Dedifferentiated amniotic fluid mesenchymal stem cell (primary cell): ENCODE results near the gene PTGFRN.
"Not testable (repeated sequence)": the region's sequence is repeated elsewhere in the genome, so short reads cannot be mapped to it uniquely, and the experiment has no call there.

Experiments
- DNase-seq: peaks from one replicate; pipeline ENCODE4 v3.0.0-alpha.2; 2016; ENCODE audit errors: extremely low spot score

The PTGFRN gene

DNA sequence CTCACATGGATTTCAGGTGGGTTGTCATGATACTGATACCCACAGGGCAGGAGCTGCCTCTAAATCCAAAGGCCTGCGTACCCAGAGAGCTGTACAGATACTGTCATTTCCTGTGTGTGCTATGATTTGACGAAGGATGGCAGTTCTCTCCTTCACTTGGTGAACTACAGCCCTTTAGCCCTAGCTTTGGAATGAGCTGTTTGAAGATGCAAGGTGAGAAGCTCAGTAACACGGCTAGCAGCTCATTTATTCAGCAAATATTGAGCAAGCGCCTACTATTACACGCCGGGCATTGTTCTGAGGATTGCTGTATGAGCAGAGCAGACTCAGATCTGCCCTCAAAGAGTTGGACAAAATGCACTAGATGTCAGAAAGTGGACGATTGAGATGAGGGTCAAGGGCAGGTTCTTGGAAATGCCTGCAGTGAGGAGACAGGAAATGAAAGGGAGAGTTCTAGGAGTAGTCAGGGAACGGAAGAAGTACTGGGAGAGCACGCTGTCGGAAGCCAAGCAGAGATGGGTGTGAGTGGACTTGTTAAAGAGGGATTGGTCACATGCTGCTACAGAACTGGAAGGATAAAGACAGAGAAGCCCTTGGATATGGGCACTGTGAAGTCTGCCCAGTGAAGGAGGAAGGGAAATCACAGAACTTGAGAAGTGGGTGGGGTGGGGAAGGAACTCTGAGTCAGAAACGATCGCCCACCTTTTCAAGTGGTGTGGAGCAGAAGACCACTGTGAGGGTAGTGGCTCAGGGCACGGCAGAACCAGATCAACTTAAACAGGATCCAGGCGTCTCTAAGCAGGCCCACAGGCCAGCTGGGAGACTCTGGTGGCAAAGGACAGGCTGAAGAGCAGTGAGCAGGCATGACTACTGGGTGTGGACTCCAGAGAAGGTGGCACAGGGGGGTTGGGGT, 7.1 kb downstream of the PTGFRN start:
- no peak for DNase-seq

DNA sequence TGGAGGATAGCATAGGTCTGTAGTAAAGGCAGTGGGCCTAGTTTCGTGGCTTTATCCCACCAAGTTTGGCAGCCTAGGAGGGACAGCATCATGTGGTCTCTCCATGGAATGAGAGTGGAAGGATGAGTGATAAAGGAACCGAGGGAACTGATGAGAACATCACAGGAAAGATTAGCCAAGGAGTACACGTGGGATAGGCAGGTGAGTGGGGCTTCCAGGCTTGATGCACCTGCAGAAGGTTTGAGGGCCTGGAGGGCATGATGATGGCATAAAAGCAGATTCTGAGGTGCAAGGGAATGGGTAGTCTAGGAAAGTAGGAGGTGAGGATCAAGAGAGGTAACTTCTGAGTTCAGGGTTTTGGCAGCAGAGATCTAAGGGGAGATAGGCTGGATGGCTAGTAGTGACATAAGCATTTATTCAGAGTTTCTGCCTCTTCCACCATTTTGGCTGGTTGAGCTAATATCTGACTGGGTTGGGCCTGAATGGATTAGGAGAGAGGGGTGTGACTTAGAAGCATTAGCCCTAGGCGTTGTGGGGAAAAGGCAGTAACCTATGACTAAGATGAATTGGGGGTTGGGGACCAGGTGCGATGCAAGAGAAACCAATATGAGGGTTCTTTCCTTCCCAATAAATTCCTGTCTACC, 9.1 kb downstream of the PTGFRN start:
- no peak for DNase-seq

- no peak for DNase-seq
Observed at GRCh38 chr1:116919802-116920201, 10.1 kb downstream of the PTGFRN start.

GRCh38 chr1:116920211-116920610, 10.5 kb downstream of the PTGFRN start:
- no peak for DNase-seq

DNA sequence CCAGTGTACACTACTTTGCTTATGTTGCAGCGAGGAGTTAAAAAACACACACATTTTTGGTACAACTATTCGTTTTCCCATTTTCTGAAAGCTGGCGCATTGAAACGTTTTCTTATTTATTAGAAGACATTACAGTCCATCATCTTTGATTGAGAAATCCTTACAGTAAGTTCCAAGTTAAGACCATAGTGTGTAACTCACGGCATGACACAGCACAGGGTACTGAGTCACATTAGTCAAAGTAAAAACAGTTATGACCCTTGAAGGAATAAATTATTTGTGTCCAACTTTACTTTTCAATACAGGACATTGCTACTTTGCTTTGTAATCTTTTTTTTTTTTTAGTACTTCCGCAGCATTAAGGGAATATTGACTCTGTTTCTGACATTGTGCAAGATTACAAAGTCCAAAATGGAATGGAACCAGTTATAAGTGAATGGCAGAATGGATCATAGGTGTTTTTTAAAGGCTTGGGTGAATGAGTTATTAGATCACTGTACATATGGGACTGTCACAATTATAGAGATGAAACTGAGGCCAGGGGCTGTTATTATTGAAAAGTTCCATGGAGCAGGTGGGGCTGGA, 11.7 kb downstream of the PTGFRN start:
- DNase-seq, result no peak

- DNase-seq, result no peak
Observed at GRCh38 chr1:116921937-116922336, 12.2 kb downstream of the PTGFRN start.

DNA sequence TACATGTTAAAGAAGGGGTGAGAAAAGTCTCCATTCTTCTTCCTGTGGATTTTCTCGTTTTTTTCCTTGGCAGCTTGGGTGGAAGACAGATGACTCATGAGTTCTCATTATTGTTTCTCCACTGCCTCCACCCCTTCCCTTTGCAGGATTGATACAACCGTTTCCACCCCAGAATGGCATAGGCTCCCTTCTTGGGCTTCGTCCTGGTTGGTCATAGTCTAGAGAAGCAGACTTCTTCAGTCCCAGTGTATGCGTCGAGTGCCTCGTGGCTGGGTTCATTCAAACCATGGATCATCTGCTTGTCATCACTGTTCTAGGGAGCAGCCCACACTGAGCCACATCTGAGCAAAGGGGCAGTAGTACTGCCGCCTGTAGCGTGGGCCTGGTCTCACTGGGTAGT, 13.7 kb downstream of the PTGFRN start:
- no peak for DNase-seq

- no peak for DNase-seq
Observed at GRCh38 chr1:116927049-116927798, 17.5 kb downstream of the PTGFRN start.

DNA sequence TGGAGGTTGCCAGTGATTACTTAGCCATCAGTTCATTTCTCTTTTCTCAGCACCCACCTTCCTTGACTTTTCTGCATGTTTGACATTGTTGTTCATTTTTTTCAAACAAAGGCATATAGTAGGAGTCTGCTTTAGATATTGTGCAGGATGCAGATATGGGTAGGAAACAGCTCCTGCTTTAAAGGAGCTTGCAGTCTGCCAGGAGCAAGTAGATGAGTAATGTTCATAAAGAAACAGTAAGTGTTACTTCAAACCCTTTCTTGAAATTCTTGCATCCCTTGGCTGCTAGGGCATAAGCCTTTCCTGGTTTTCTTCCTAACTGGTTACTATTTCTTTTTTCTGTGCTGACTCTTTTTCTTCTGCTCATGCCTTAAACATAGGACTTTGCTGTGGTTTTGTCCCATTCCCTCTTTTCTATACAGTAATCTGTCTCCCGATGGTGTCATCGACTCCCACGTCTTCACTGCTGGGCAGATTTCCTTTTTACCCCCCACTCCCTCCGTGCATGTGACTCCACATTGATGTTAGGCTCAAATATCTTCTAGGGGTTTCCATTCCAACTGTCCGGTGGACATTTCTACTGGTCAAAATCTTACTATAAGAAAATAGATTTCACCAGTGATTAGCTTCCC, 20.4 kb downstream of the PTGFRN start:
- DNase-seq, result no peak

DNA sequence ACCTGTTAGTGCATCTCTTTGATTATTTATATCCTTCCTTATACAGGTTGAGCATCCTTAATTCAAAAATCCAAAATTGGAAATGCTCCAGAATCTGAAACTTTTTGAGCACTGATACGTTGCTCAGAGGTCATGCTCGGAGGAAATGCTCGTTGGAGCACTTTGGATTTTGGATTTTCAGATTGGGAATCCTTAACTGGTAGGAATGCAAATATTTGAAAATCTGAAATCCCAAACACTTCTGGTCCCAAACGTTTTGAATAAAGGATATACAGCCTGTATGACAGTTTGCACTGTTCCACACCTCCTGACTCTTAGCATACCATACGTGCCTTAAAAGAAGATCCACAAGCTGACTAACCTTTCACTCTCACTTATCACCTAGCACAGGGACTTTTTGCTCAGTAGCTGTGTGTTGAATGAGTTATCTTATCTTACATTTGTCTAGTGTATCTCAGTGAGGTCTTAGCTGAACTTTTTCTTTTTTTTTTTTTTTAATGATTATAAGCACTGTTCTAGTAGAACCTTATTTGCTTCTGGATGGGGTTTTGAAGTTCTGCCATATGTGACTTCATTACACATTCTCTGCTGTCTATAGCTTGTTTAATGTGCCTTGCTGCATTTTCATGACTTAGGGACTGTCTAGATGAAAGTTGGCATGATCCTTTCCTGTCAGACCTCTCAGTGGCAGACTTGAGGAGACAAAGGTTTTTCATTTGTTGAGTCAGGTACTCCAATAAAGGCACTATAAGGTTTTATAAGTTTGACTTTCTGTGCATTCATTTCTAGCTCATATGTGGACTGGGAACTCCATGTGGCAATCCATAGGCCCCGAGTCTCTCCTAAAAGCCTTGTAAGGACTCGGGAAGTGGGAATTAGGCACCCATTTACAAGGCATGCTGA, 21.6 kb downstream of the PTGFRN start:
- no peak for DNase-seq

DNA sequence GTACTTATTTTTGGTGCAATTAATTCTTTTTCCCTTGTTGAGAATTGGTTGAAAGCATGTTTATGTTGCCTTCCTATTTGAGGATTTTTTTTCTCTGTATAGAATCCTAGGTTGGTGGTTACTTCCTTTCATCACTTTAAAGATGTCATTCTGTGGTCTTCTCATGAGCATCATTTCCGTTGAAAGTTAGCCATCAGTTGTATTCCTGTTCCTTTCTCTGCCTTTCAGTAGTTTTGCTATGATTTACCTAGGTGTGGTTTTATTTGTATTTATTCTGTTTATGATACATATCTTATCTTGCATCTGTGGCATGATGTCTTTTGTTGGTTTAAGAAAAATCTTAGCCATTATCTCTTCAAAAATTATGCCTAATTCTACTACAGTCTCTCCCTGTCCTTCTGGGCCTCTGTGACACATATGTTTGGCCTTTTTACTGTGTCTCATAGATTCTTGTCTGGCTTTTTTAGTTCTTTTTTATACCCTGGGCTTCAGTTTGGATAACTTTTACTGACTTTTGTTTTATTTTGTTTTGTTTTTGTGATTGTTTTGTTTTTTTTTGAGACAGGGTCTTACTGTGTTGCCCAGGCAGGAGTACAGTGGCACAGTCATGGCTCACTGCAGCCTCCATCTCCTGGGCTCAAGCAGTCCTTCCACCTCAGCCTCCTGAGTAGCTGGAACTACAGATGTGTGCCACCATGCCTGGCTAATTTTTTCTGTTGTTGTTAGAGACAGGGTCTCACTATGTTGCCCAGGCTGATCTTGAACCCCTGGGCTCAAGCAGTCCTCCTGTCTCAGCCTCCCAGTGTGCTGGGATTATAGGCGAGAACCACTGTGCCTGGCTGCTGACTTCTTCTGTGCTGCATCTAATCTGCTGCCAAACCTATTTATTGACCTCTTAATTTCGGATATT, 24.1 kb downstream of the PTGFRN start:
- no peak for DNase-seq

GRCh38 chr1:116934586-116935207, 25.0 kb downstream of the PTGFRN start:
- DNase-seq, result no peak

DNA sequence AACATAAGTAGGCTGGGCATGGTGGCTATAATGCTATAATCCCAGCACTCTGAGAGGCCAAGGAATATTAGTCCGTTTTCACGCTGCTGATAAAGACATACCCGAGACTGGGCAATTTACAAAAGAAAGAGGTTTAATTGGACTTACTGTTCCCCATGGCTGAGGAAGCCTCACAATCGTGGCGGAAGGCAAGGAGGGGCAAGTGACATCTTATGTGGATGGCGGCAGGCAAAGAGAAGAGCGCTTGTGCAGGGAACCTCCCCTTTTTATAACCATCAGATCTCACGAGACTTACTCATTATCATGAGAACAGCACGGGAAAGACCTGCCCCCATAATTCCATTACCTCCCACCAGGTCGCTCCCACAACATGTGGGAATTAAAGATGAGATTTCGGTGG, 28.5 kb downstream of the PTGFRN start:
- no peak for DNase-seq

DNA sequence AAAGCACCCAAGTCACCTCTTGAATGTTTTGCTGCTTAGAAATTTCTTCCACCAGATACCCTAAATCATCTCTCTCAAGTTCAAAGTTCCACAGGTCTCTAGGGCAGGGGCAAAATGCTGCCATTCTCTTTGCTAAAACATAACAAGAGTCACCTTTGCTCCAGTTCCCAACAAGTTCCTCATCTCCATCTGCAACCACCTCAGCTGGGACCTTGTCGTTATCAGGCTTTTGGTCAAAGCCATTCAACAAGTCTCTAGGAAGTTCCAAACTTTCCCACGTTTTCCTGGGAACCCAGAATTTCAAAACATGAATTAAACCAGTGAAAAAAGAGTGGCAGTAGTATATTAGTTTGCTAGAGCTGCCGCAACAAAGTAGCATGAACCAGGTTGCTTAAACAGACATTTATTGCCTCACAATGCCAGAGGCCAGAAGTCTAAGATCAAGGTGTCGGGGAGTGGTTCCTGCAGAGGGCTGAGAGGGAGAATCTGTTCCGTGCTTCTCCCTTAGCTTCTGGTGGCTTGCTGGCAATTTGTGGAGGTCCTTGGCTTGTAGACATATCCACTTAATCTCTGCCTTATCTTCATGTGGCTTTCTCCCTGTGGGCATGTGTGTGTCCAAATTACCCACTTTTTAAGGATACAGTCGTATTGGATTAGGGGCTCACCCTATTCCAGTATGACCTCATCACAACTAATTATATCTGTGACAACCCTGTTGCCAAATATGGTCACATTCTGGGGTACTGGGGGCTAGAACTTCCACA, 30.2 kb downstream of the PTGFRN start:
- DNase-seq, result not testable (repeated sequence)

- no peak for DNase-seq
Observed at GRCh38 chr1:116940814-116941599, 31.3 kb downstream of the PTGFRN start.

GRCh38 chr1:116941670-116942069, 32.0 kb downstream of the PTGFRN start:
- no peak for DNase-seq

GRCh38 chr1:116942344-116942743, 32.6 kb downstream of the PTGFRN start:
- DNase-seq, result no peak

DNA sequence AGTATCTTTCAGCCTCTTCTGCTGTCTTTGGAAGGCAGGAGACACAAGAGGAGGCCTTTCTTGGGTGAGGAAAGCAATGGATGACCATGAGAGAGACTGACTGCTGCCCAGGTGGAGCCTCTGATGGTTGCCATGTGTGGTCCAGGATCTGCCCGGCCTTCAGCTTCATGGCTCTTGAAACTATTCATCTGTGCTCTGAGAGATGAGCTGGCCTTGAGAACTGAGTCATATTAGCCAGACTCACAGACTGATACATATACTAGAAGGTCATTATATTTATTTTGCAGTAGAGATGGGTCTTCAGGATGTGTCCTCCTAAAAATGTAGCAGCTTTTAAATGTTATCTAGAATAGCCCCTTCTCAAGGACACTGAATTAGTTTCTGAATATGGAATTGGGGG, 33.7 kb downstream of the PTGFRN start:
- no peak for DNase-seq
